Fibroblast of lung (primary cell): ENCODE data around the gene TMEM256. TPM values are rescaled to one million over a fixed set of nuclear protein-coding genes. Genes with fewer than 3 reads are reported as not detected.

Experiments used
- DNase-seq, 2 donors: peaks; one replicate each; pipeline versions ENCODE4 v3.0.0 to v3.0.0-alpha.2; 2010; ENCODE audit warnings: low read depth in 2 of 2
- H2AFZ ChIP-seq: 2 replicates; pipeline ENCODE4 v1.5.1; 2012; ENCODE audit warnings: low read length, control low read depth, inconsistent platforms
- H3K27ac ChIP-seq: 2 replicates; pipeline ENCODE4 v1.5.1; 2011; ENCODE audit warnings: low read length, control low read depth; ENCODE audit not compliant: insufficient read depth
- H3K27me3 ChIP-seq: 2 replicates; pipeline ENCODE4 v1.5.1; 2011; ENCODE audit warnings: mild to moderate bottlenecking, low read length; ENCODE audit not compliant: control insufficient read depth, insufficient read depth
- H3K36me3 ChIP-seq: 2 replicates; pipeline ENCODE4 v1.5.1; 2011; ENCODE audit warnings: low read length; ENCODE audit not compliant: control insufficient read depth, insufficient read depth
- H3K4me1 ChIP-seq: 2 replicates; pipeline ENCODE4 v1.5.1; 2011; ENCODE audit warnings: low read length; ENCODE audit not compliant: control insufficient read depth, insufficient read depth; ENCODE audit errors: extremely low read depth
- H3K4me2 ChIP-seq: 2 replicates; pipeline ENCODE4 v1.5.1; 2011; ENCODE audit warnings: low read length, control low read depth; ENCODE audit not compliant: insufficient read depth; ENCODE audit errors: extremely low read depth
- H3K4me3 ChIP-seq, 4 experiments: fragments of 200-600 bp in 1 of 4; sonication (generic) in 1 of 4; replicated peaks in 1 of 4; 2 replicates each; pipeline ENCODE4 v1.5.1; 2011 to 2016; ENCODE audit warnings: low read length in 4 of 4, low read depth in 3 of 4, mild to moderate bottlenecking in 3 of 4, control low read depth in 2 of 4, inconsistent platforms in 1 of 4, mixed read lengths in 1 of 4; ENCODE audit not compliant: insufficient read depth in 1 of 4; ENCODE audit errors: control extremely low read depth in 1 of 4
- H3K79me2 ChIP-seq: 2 replicates; pipeline ENCODE4 v1.5.1; 2012; ENCODE audit warnings: mild to moderate bottlenecking, low read length, inconsistent platforms; ENCODE audit not compliant: control insufficient read depth, insufficient read depth
- H3K9ac ChIP-seq: 2 replicates; pipeline ENCODE4 v1.5.1; 2011; ENCODE audit warnings: mild to moderate bottlenecking, low read length, control low read depth; ENCODE audit not compliant: insufficient read depth
- H3K9me3 ChIP-seq: 2 replicates; pipeline ENCODE4 v1.5.1; 2012; ENCODE audit warnings: low read depth, low read length; ENCODE audit not compliant: control insufficient read depth, insufficient read depth
- H4K20me1 ChIP-seq: 2 replicates; pipeline ENCODE4 v1.5.1; 2011; ENCODE audit warnings: low read length; ENCODE audit not compliant: control insufficient read depth, insufficient read depth; ENCODE audit errors: extremely low read depth
- EZH2 ChIP-seq: IDR thresholded peaks from 2 replicates; pipeline ENCODE4 v1.5.1; 2012; ENCODE audit warnings: low read length, control low read depth, mild to moderate bottlenecking; ENCODE audit errors: missing control alignments
- polyA plus RNA-seq, 2 donors: library from polyadenylated mRNA; depleted of rRNA in 1 of 2; stranded (reverse) in 1 of 2; unstranded in 1 of 2; fragments of >200 nt; gene quantifications; 2 replicates each; pipeline ENCODE4 v1.2.1, GENCODE V29; 2011 to 2012; ENCODE audit warnings: missing spikeins in 1 of 2
- total RNA-seq: library from RNA; depleted of rRNA; stranded (reverse); fragments of >200 nt; gene quantifications from 2 replicates; pipeline ENCODE4 v1.2.1, GENCODE V29; 2014
- TF ChIP-seq, protein P1 (sequence below), 2 donors: IDR thresholded peaks in 1 of 2; conservative IDR thresholded peaks in 1 of 2; 1 replicate in 1 of 2; 2 replicates in 1 of 2; pipeline ENCODE4 v1.5.1; 2011 to 2012; ENCODE audit warnings: low read length in 2 of 2, control low read depth in 1 of 2, inconsistent platforms in 1 of 2, low read depth in 1 of 2, mild to moderate bottlenecking in 1 of 2

Gene TMEM256
- total and polyA plus RNA-seq, 2 donors (not counting 1 experiment from before 2014, with no cell fraction given): 59.1 to 206 TPM

DNA sequence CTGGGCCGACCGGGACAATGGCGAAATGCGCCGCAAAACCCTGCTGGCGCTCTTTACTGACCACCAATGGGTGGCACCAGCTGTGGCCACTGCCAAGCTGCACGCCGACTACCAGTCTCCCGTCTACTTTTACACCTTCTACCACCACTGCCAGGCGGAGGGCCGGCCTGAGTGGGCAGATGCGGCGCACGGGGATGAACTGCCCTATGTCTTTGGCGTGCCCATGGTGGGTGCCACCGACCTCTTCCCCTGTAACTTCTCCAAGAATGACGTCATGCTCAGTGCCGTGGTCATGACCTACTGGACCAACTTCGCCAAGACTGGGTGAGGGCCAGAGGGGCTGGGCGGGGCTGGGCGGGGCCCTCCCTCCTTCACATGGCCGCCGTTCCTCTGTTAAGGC is 11.9 kb upstream of the TMEM256 start:
- TF ChIP-seq, protein P1, sequence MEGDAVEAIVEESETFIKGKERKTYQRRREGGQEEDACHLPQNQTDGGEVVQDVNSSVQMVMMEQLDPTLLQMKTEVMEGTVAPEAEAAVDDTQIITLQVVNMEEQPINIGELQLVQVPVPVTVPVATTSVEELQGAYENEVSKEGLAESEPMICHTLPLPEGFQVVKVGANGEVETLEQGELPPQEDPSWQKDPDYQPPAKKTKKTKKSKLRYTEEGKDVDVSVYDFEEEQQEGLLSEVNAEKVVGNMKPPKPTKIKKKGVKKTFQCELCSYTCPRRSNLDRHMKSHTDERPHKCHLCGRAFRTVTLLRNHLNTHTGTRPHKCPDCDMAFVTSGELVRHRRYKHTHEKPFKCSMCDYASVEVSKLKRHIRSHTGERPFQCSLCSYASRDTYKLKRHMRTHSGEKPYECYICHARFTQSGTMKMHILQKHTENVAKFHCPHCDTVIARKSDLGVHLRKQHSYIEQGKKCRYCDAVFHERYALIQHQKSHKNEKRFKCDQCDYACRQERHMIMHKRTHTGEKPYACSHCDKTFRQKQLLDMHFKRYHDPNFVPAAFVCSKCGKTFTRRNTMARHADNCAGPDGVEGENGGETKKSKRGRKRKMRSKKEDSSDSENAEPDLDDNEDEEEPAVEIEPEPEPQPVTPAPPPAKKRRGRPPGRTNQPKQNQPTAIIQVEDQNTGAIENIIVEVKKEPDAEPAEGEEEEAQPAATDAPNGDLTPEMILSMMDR (conservative IDR thresholded peaks at IDR 0.05 in 1 of 2, IDR thresholded peaks at IDR 0.05 in 1 of 2; ENCODE audit: low read depth in 1 of 2, low read length in 2 of 2): no peak
- TF ChIP-seq EZH2: no peak
- H2AFZ ChIP-seq: no peak overlapping the region
- H3K9ac ChIP-seq: no peak overlapping the region
- H3K27ac ChIP-seq: no peak overlapping the region
- H3K27me3 ChIP-seq: no peaks in the 10 kb centered on the region
- DNase-seq: no peak
- peaks cover 7% of the 10 kb centered on the region for H3K36me3 ChIP-seq
- H3K9me3 ChIP-seq: no peaks in the 10 kb centered on the region
- H4K20me1 ChIP-seq: no peaks in the 10 kb centered on the region
- no peaks in the 10 kb centered on the region for H3K79me2 ChIP-seq
- H3K4me3 ChIP-seq: no peak overlapping the region
- peaks cover 7% of the 10 kb centered on the region for H3K4me1 ChIP-seq
- no peak overlapping the region for H3K4me2 ChIP-seq

DNA sequence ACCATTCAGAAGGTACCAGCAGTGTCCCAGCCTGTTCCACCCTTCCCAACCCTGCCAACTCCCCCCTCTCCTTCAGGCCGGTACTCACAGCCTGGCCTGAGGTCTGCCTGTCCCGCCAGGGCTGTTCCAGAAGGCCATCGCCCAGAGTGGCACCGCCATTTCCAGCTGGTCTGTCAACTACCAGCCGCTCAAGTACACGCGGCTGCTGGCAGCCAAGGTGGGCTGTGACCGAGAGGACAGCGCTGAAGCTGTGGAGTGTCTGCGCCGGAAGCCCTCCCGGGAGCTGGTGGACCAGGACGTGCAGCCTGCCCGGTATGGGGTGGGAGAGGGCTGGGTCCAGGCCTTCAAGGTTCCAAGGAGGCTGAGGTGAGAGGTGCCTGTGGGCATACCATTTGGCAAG is 10.9 kb upstream of the TMEM256 start:
- Histone ChIP-seq H3K36me3 (peaks cover 11% of the 10 kb centered on the region), H3K79me2 (no peaks in the 10 kb centered on the region), H4K20me1 (no peaks in the 10 kb centered on the region), H3K4me3 (no peak overlapping the region), H3K9ac (no peak overlapping the region), H3K9me3 (no peaks in the 10 kb centered on the region), H3K27me3 (no peaks in the 10 kb centered on the region), H2AFZ (no peak overlapping the region), H3K4me2 (no peak overlapping the region), H3K4me1 (peaks cover 7% of the 10 kb centered on the region), H3K27ac (no peak overlapping the region)
- DNase-seq: no peak
- TF ChIP-seq EZH2: no peak
- TF ChIP-seq, protein P1 (conservative IDR thresholded peaks at IDR 0.05 in 1 of 2, IDR thresholded peaks at IDR 0.05 in 1 of 2; ENCODE audit: low read depth in 1 of 2, low read length in 2 of 2): no peak

- Histone ChIP-seq H3K27ac (peak overlapping the region; percentile 20), H3K36me3 (peaks cover 17% of the 10 kb centered on the region), H3K4me2 (peak overlapping the region; percentile 13), H3K4me3 (no peak overlapping the region), H3K9ac (no peak overlapping the region), H4K20me1 (no peaks in the 10 kb centered on the region), H2AFZ (no peak overlapping the region), H3K4me1 (peaks cover 7% of the 10 kb centered on the region), H3K9me3 (no peaks in the 10 kb centered on the region), H3K79me2 (no peaks in the 10 kb centered on the region), H3K27me3 (no peaks in the 10 kb centered on the region)
- TF ChIP-seq, protein P1 (conservative IDR thresholded peaks at IDR 0.05 in 1 of 2, IDR thresholded peaks at IDR 0.05 in 1 of 2; ENCODE audit: low read depth in 1 of 2, low read length in 2 of 2): no peak
- TF ChIP-seq EZH2: no peak
- DNase-seq: peak in 1 of 2 donors; percentile 48
These were observed 9.6 kb upstream of the TMEM256 start for GRCh38 chr17:7413346-7413985.
